H1 (cell line): Measurements from ENCODE around the gene SKP1. TPM values are rescaled to one million over a fixed set of nuclear protein-coding genes. Genes with fewer than 3 reads are reported as not detected.

Experiments
- CTCF ChIA-PET: fragments of 300-600 bp; sonication (Branson Sonifier 250); formaldehyde crosslinking; loops from one replicate; lab custom pipeline; 2021; ENCODE audit not compliant: partially characterized antibody; lab: Charles Lee
- POLR2A ChIA-PET: fragments of 300-600 bp; sonication (Branson Sonifier 250); formaldehyde crosslinking; loops from one replicate; lab custom pipeline; 2021; ENCODE audit warnings: inconsistent platforms; ENCODE audit not compliant: partially characterized antibody; lab: Charles Lee
- DNase-seq, 2 experiments: peaks; one replicate each; pipeline versions ENCODE4 v3.0.0 to v3.0.0-alpha.2; 2010 to 2022; ENCODE audit warnings: low spot score in 2 of 2, low read depth in 1 of 2, mixed read lengths in 1 of 2
- FAIRE-seq: peaks from 2 replicates; lab custom pipeline; 2011; peaks lifted over from hg19 to GRCh38; lab: Jason Lieb, UNC
- H2AFZ ChIP-seq: 2 replicates; pipeline ENCODE4 v1.8.1; 2012; ENCODE audit warnings: low read length, inconsistent platforms
- H2AK5ac ChIP-seq: 2 replicates; pipeline ENCODE4 v1.6.1; 2013; ENCODE audit warnings: low read depth, low read length
- H2BK120ac ChIP-seq: replicated peaks from 2 replicates; pipeline ENCODE3; 2013; ENCODE audit warnings: low read depth, low read length, inconsistent platforms
- H2BK12ac ChIP-seq: 2 replicates; pipeline ENCODE4 v1.6.1; 2013; ENCODE audit warnings: low read depth, low read length
- H2BK15ac ChIP-seq: 2 replicates; pipeline ENCODE4 v1.6.1; 2013; ENCODE audit warnings: low read length
- H2BK20ac ChIP-seq: 2 replicates; pipeline ENCODE4 v1.6.1; 2013; ENCODE audit warnings: low read length
- H2BK5ac ChIP-seq: 2 replicates; pipeline ENCODE4 v1.6.1; 2013; ENCODE audit warnings: low read depth, low read length
- H3K14ac ChIP-seq: 2 replicates; pipeline ENCODE4 v1.6.1; 2013; ENCODE audit warnings: inconsistent platforms; ENCODE audit not compliant: insufficient read length
- H3K18ac ChIP-seq: 2 replicates; pipeline ENCODE4 v1.6.1; 2013; ENCODE audit warnings: low read length; ENCODE audit errors: extremely low read depth
- H3K23ac ChIP-seq: 2 replicates; pipeline ENCODE4 v1.6.1; 2013; ENCODE audit warnings: inconsistent platforms; ENCODE audit not compliant: insufficient read length
- H3K23me2 ChIP-seq: 2 replicates; pipeline ENCODE4 v1.6.1; 2013; ENCODE audit warnings: low read depth, low read length
- H3K27ac ChIP-seq: 2 replicates; pipeline ENCODE4 v1.6.1; 2011; ENCODE audit warnings: low read depth, low read length, inconsistent platforms
- H3K27me3 ChIP-seq, 4 experiments: replicated peaks in 1 of 4; 1 replicate in 1 of 4; 2 replicates in 3 of 4; pipeline versions ENCODE4 v1.6.1 to v1.8.1; 2011 to 2013; ENCODE audit warnings: low read length in 3 of 4, mild to moderate bottlenecking in 3 of 4, inconsistent platforms in 2 of 4, mixed read lengths in 2 of 4, moderate library complexity in 1 of 4; ENCODE audit not compliant: control insufficient read depth in 3 of 4, insufficient read depth in 3 of 4; ENCODE audit errors: extremely low read depth in 1 of 4
- H3K36me3 ChIP-seq, 4 experiments: 2 replicates each; pipeline versions ENCODE4 v1.6.1 to v1.8.1; 2011 to 2013; ENCODE audit warnings: mild to moderate bottlenecking in 4 of 4, low read length in 3 of 4, moderate library complexity in 2 of 4, control low read depth in 1 of 4, inconsistent platforms in 1 of 4; ENCODE audit not compliant: insufficient read depth in 4 of 4, control insufficient read depth in 2 of 4
- H3K4ac ChIP-seq: replicated peaks from 2 replicates; pipeline ENCODE3; 2013; ENCODE audit warnings: low read length, low read depth, mixed read lengths, inconsistent platforms; ENCODE audit not compliant: insufficient read length
- H3K4me1 ChIP-seq, 4 experiments: replicated peaks in 1 of 4; 1 replicate in 1 of 4; 2 replicates in 3 of 4; pipeline versions ENCODE4 v1.6.1 to v1.8.1; 2011 to 2013; ENCODE audit warnings: low read length in 3 of 4, inconsistent platforms in 2 of 4, mixed read lengths in 1 of 4; ENCODE audit not compliant: insufficient read depth in 4 of 4, control insufficient read depth in 3 of 4
- H3K4me2 ChIP-seq, 2 experiments: 2 replicates each; pipeline versions ENCODE4 v1.6.1 to v1.8.1; 2011 to 2013; ENCODE audit warnings: low read depth in 2 of 2, low read length in 2 of 2, control low read depth in 1 of 2, inconsistent platforms in 1 of 2, mild to moderate bottlenecking in 1 of 2; ENCODE audit not compliant: insufficient read depth in 1 of 2
- H3K4me3 ChIP-seq, 4 experiments: fragments of 200-600, 300-600 bp in 1 of 4; sonication (generic), shearing (Covaris generic), sonication (Bioruptor Twin) in 1 of 4; 2 replicates each; pipeline versions ENCODE4 v1.5.1 to v1.8.1; 2011 to 2016; ENCODE audit warnings: low read length in 4 of 4, low read depth in 3 of 4, control low read depth in 2 of 4, inconsistent platforms in 2 of 4, mild to moderate bottlenecking in 2 of 4, mixed read lengths in 1 of 4, moderate library complexity in 1 of 4; ENCODE audit not compliant: insufficient read depth in 2 of 4; ENCODE audit errors: extremely low read depth in 1 of 4
- H3K56ac ChIP-seq: replicated peaks from 2 replicates; pipeline ENCODE3; 2013; ENCODE audit warnings: low read depth, mild to moderate bottlenecking, mixed read lengths, low read length, inconsistent platforms; ENCODE audit not compliant: insufficient read length
- H3K79me1 ChIP-seq: 2 replicates; pipeline ENCODE4 v1.6.1; 2013; ENCODE audit warnings: low read depth, low read length, control low read depth
- H3K79me2 ChIP-seq, 2 experiments: 2 replicates each; pipeline versions ENCODE4 v1.6.1 to v1.8.1; 2012 to 2013; ENCODE audit warnings: low read length in 2 of 2, mild to moderate bottlenecking in 2 of 2, inconsistent platforms in 1 of 2; ENCODE audit not compliant: insufficient read depth in 2 of 2, control insufficient read depth in 1 of 2
- H3K9ac ChIP-seq, 4 experiments: replicated peaks in 1 of 4; 1 replicate in 1 of 4; 2 replicates in 3 of 4; pipeline versions ENCODE4 v1.6.1 to v1.8.1; 2011 to 2013; ENCODE audit warnings: low read depth in 3 of 4, low read length in 3 of 4, control low read depth in 2 of 4, mild to moderate bottlenecking in 2 of 4, moderate library complexity in 2 of 4, inconsistent platforms in 1 of 4; ENCODE audit errors: extremely low read depth in 1 of 4
- H3K9me3 ChIP-seq, 2 experiments: 2 replicates each; pipeline versions ENCODE4 v1.6.1 to v1.8.1; 2012 to 2013; ENCODE audit warnings: mild to moderate bottlenecking in 2 of 2, moderate library complexity in 2 of 2, control low read depth in 1 of 2, inconsistent platforms in 1 of 2, low read depth in 1 of 2, low read length in 1 of 2, mixed read lengths in 1 of 2; ENCODE audit not compliant: insufficient read depth in 2 of 2
- H4K20me1 ChIP-seq, 2 experiments: replicated peaks in 1 of 2; 2 replicates each; pipeline versions ENCODE3 to v1.8.1; 2011 to 2013; ENCODE audit warnings: inconsistent platforms in 2 of 2, low read length in 2 of 2, mild to moderate bottlenecking in 1 of 2; ENCODE audit not compliant: insufficient read depth in 2 of 2, control insufficient read depth in 1 of 2
- H4K5ac ChIP-seq: 2 replicates; pipeline ENCODE4 v1.6.1; 2013; ENCODE audit warnings: low read length, low read depth, mixed read lengths, inconsistent platforms; ENCODE audit not compliant: insufficient read length
- H4K8ac ChIP-seq: 2 replicates; pipeline ENCODE4 v1.8.0; 2013; ENCODE audit warnings: mild to moderate bottlenecking, moderate library complexity, low read length, inconsistent platforms; ENCODE audit not compliant: insufficient read depth; ENCODE audit errors: extremely low read depth
- H4K91ac ChIP-seq: replicated peaks from 2 replicates; pipeline ENCODE3; 2013; ENCODE audit warnings: low read length, mixed read lengths, inconsistent platforms; ENCODE audit not compliant: insufficient read length
- BACH1 ChIP-seq: IDR thresholded peaks from 2 replicates; pipeline ENCODE4 v1.6.1; 2012; ENCODE audit warnings: low read length, improper control_type of control experiment
- BCL11A ChIP-seq, 2 experiments: IDR thresholded peaks; one replicate each; pipeline ENCODE4 v1.6.1; 2011; ENCODE audit warnings: low read depth in 2 of 2, low read length in 2 of 2, mild to moderate bottlenecking in 2 of 2
- CBX8 ChIP-seq: fragments of 300-800, 300-1000 bp; sonication (generic); IDR thresholded peaks from 2 replicates; pipeline ENCODE4 v1.7.1; 2016; ENCODE audit warnings: low read depth, low read length, borderline replicate concordance
- HDAC2 ChIP-seq, 2 experiments: fragments of 300-600 bp in 1 of 2; sonication (generic) in 1 of 2; IDR thresholded peaks; 2 replicates each; pipeline ENCODE4 v1.6.1; 2011 to 2012; ENCODE audit warnings: low read depth in 2 of 2, low read length in 2 of 2, mild to moderate bottlenecking in 2 of 2, moderate library complexity in 2 of 2, borderline replicate concordance in 1 of 2, inconsistent platforms in 1 of 2
- NANOG ChIP-seq: IDR thresholded peaks from 2 replicates; pipeline ENCODE4 v1.6.1; 2011; ENCODE audit warnings: low read length, low read depth, mild to moderate bottlenecking, inconsistent platforms; ENCODE audit not compliant: insufficient read depth, poor library complexity, severe bottlenecking
- RBBP5 ChIP-seq: IDR thresholded peaks from 2 replicates; pipeline ENCODE4 v1.7.1; 2012; ENCODE audit warnings: low read depth, mild to moderate bottlenecking, inconsistent platforms, low read length, moderate library complexity, borderline replicate concordance
- SAP30 ChIP-seq: fragments of 300-600 bp; sonication (generic); IDR thresholded peaks from 2 replicates; pipeline ENCODE4 v1.7.1; 2012; ENCODE audit warnings: low read length, moderate library complexity, mild to moderate bottlenecking, inconsistent platforms; ENCODE audit not compliant: insufficient read depth, insufficient replicate concordance
- SP1 ChIP-seq: IDR thresholded peaks from 2 replicates; pipeline ENCODE4 v1.6.1; 2011; ENCODE audit warnings: low read depth, low read length
- SP4 ChIP-seq: IDR thresholded peaks from 2 replicates; pipeline ENCODE4 v1.6.1; 2012; ENCODE audit warnings: low read length, inconsistent platforms
- TAF7 ChIP-seq: optimal IDR thresholded peaks from 2 replicates; pipeline ENCODE3; 2011; ENCODE audit warnings: low read depth, mild to moderate bottlenecking, inconsistent platforms, low read length, moderate library complexity, borderline replicate concordance
- TCF12 ChIP-seq: IDR thresholded peaks from 2 replicates; pipeline ENCODE4 v1.6.1; 2011; ENCODE audit warnings: low read depth, mild to moderate bottlenecking, low read length
- WGBS, 2 experiments: shearing (Covaris generic) in 1 of 2; methylation state at CpG; one replicate each; pipeline versions ENCODE4 v1.1.6 to v1.1.7; 2013 to 2015; ENCODE audit warnings: low lambda C conversion rate in 2 of 2, mixed read lengths in 2 of 2, inconsistent platforms in 1 of 2, low coverage in 1 of 2, missing lambda C conversion rate in 1 of 2; ENCODE audit not compliant: insufficient replicate concordance in 2 of 2, insufficient coverage in 1 of 2, insufficient read length in 1 of 2; ENCODE audit errors: extremely low coverage in 1 of 2, missing lambda C conversion rate in 1 of 2; 5-methylcytosine and 5-hydroxymethylcytosine counted together
- polyA plus RNA-seq, 7 experiments: library from polyadenylated mRNA; depleted of rRNA in 3 of 7; stranded (reverse) in 5 of 7; unstranded in 2 of 7; fragments of >200 nt in 5 of 7; fragments of 200-250 nt in 2 of 7; gene quantifications; 1 replicate in 5 of 7; 2 replicates in 1 of 7; 4 replicates in 1 of 7; pipeline versions ENCODE4 v1.2.1 to v1.2.3, GENCODE V29; 2011 to 2013; ENCODE audit warnings: missing spikeins in 2 of 7, mixed read lengths in 2 of 7
- total RNA-seq: library from RNA; stranded (reverse); fragmentation: NEBNext Ultra II Directional; extraction: Animal tissue kit (Norgen Biotek cat#: 25700); gene quantifications from 2 replicates; pipeline ENCODE4 v1.2.1, GENCODE V29; 2021
- TF ChIP-seq, protein P1 (sequence below): IDR thresholded peaks from 2 replicates; pipeline ENCODE4 v1.6.1; 2012; ENCODE audit warnings: inconsistent platforms

Gene SKP1
- total and polyA plus RNA-seq, 2 of the 8 experiments (the other 6 are each of a cell fraction or from before 2014, with no cell fraction given): 163 to 332 TPM

GRCh38 chr5:134127988-134128647 is 48.6 kb downstream of the SKP1 start:
- Histone ChIP-seq H3K27me3 (no peaks in the 10 kb centered on the region), H2BK20ac (no peak overlapping the region), H3K4me3 (no peak overlapping the region), H2AK5ac (no peak overlapping the region), H4K20me1 (peaks cover 17 to 32% of the 10 kb centered on the region in 2 experiments), H3K4me1 (peaks cover 0 to 4% (median 2%) of the 10 kb centered on the region in 4 experiments; a peak in 3 of 7 replicates), H3K4ac (no peak overlapping the region), H2BK12ac (no peak overlapping the region), H3K23me2 (no peaks in the 10 kb centered on the region), H3K9ac (no peak overlapping the region), H3K9me3 (no peaks in the 10 kb centered on the region), H2BK120ac (no peak overlapping the region), H3K36me3 (0 out of 8 replicates have a peak, but pooled peaks cover 0 to 3% (median 0%) of the 10 kb centered on the region in 4 experiments), H3K18ac (no peak overlapping the region), H3K4me2 (no peak overlapping the region), H3K23ac (no peak overlapping the region), H3K14ac (no peak overlapping the region), H3K56ac (no peak overlapping the region), H4K5ac (no peak overlapping the region), H3K27ac (no peak overlapping the region), H2BK15ac (no peak overlapping the region), H3K79me2 (no peaks in the 10 kb centered on the region; a peak in 1 of 4 replicates), H2AFZ (no peak overlapping the region), H2BK5ac (peak overlapping the region; percentile 18; the same call in 1 of the 2 replicates), H4K8ac (no peak overlapping the region), H3K79me1 (peaks cover 4% of the 10 kb centered on the region), H4K91ac (no peak overlapping the region)
- ChIA-PET CTCF (interaction anchor here (0.6 to 21.7 kb wide), 9 partner anchors 16 to 1654 kb away, joined by 3 to 270 read pairs (median 5); no protein-coding TSS in a partner anchor), POLR2A (interaction anchor here (0.9 to 4.5 kb wide), 3 partner anchors 8 to 10 kb away, joined by 3 to 15 read pairs (median 3); no protein-coding TSS in a partner anchor)
- 91% methylated on average over 16 of the region's 18 CpGs; no CpG with 5 or more reads in 1 of the 2 experiments for WGBS, 2 experiments
- DNase-seq (no peak), FAIRE-seq (no peak)
- TF ChIP-seq BCL11A (IDR thresholded peaks at IDR 0.05; ENCODE audit: low read depth in 2 of 2, low read length in 2 of 2) (no peak), TAF7 (no peak), SAP30 (no peak), HDAC2 (IDR thresholded peaks at IDR 0.05; ENCODE audit: borderline replicate concordance in 1 of 2, low read depth in 2 of 2, low read length in 2 of 2) (no peak), SP1 (no peak), TCF12 (no peak), NANOG (no peak), RBBP5 (no peak), SP4 (no peak), CBX8 (no peak), BACH1 (no peak)
- TF ChIP-seq, protein P1, sequence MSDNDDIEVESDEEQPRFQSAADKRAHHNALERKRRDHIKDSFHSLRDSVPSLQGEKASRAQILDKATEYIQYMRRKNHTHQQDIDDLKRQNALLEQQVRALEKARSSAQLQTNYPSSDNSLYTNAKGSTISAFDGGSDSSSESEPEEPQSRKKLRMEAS: no peak
